CD4-positive, alpha-beta T cell treated with Interleukin-4 for 1 hour (primary cell): ENCODE measurements around the gene HIKESHI.

Experiments used
- DNase-seq, 2 donors: peaks; one replicate each; pipeline ENCODE4 v3.0.0-alpha.2; 2020 to 2022

HIKESHI gene

DNA sequence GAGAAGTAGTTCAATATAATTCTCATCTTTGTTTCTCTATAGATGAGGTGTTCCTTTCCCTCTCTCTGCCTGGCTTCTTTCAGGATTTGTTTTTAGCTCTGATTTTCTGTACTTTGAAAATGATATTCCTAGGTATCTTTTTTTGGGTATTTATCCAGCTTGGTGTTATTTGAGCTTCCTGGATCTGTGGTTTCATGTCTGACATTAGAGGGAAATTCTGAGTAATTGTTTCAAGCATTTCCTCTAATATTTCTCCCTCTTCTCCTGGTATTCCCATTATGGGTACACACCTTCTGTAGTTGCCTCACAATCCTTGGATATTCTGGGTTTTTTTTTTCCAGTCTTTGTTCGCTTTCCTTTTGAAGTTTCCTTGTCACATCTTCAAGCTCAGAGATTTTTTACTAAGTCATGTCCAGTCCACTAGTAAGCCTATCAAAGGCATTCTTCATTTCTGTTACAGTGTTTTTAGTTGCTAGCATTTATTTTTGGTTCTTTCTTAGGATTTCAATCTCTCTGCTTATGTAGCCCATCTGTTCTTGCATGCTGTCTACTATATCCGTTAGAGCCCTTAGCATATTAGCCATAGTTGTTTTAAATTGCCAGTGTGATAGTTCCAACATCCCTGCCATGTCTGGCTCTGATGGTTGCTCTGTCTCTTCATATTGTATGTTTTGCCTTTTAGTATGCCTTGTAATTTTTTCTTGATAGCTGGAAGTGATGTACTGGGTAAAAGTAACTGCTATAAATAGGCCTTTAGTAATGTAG lies 78.4 kb downstream of the HIKESHI start:
- no peak for DNase-seq

GRCh38 chr11:86383041-86383955 lies 81.3 kb downstream of the HIKESHI start:
- DNase-seq, result no peak

DNA sequence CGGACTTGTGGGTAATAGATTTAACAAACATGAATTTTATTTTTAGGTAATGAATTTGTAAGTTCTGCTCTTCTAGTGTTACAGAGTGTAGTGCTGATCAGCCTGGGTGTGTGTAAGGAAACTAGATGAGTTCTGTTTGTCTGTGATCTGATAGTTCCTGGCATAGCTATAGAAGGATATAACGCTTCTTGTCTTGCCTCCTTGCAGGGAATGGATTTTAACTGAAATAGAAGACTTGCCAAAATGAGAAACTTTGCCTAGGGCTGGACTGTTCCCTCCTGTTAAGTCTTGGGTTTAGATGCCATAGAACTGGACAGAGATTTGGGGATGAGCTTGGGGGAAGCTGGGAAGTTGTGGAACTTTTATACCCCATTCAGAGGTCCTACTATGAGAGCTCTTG lies 84.2 kb downstream of the HIKESHI start:
- no peak for DNase-seq

- DNase-seq, result no peak
These were observed 84.7 kb downstream of the HIKESHI start for GRCh38 chr11:86386746-86387145.

DNA sequence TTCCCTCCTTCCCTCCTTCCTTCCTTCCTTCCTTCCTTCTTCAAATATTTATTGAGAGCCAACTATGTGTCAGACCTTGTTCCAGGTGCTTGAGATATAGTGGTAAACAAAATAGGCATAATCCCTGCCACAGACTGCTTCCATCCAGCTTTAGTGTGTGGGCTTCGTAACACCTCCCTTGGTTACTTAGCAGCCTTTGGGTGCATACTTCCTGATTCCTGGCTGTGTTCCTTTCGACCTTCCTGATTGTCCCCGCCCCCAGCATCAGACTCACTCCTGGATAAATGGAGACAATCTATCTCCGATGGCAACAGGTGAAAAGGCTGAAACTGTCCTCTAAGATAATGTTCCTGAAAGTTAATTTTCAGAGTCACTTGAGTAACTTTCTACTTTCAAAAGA lies 86.2 kb downstream of the HIKESHI start:
- no peak for DNase-seq

DNA sequence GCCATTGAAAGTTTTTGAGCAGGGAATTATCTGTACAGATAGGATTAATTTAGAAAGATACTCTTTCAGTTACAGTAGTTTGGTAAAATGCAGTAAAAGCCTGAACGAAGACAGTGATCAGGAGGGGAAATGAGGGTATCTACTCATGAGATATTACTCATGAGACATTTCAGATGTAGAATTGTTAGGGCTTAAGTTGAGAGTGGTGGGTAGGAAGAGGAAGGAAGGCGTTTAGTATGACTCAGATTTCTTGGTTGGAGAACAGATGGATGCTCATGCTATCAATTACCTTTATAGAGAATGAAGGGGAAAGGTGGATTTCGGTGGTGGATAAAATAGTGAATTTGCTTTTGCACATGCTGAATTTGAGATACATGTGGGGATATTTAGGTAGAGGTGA lies 88.4 kb downstream of the HIKESHI start:
- DNase-seq, result no peak

- no peak for DNase-seq
These were observed 93.1 kb downstream of the HIKESHI start for GRCh38 chr11:86395061-86395551.
